ENCODE results near the gene MRNIP. TPM values are rescaled to one million over a fixed set of nuclear protein-coding genes. Genes with fewer than 3 reads are reported as not detected.

Gene MRNIP
- total and polyA plus RNA-seq, 2 of the 8 experiments (the other 6 are each of a cell fraction or from before 2014, with no cell fraction given), result 29.6 TPM

DNA sequence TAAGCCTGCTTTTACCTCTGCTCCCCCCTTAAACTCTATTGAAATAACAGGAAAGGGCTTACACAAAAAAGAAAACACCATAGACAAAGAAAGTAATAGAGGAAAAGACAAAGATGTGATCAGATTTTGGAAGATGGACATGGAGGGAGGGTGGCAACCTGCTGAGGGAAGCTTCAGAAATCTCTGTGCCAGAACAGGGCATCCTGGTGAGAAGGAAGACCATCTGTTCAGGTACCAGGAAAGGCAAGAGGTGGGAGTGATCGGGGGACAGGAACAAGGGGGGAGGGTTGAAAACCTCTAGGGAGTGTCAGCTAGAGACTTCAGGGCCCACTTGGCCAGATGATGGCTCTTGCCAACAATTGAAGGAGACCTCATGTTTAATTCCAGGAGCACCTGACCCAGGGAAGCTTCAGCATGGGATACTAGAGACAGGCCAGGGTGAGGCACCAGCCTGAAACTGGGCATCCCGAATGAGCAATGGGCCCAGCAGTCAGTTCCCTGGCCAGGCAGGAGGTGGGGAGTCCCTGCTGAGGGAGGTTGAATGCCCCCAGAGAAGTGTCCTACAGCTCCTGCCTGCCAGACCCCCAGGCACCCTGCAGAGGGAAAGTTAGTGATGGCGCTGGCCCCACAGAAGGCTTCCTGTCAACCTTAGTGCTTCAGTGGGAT lies 29.7 kb downstream of the MRNIP start:
- CTCF ChIA-PET (ENCODE audit: partially characterized antibody), result interaction anchor here (1.2 to 2.7 kb wide), 2 partner anchors 27 to 68 kb away, joined by 3 to 11 read pairs; no protein-coding TSS in a partner anchor
- FAIRE-seq (no peak), DNase-seq (ENCODE audit: low read depth in 1 of 2, low spot score in 2 of 2) (no peak)
- no peak overlapping the region for H3K27ac ChIP-seq (ENCODE audit: low read depth, low read length)
- peaks cover 0 to 3% (median 1%) of the 10 kb centered on the region in 4 experiments; a peak in 4 of 7 replicates for H3K4me1 ChIP-seq (replicated peaks in 1 of 4; ENCODE audit: control insufficient read depth in 3 of 4, insufficient read depth in 4 of 4, low read length in 3 of 4)
- H2BK5ac ChIP-seq (ENCODE audit: low read depth, low read length), result 0 out of 2 replicates have a peak overlapping the region, but pooled peaks have one; percentile 44
- H3K14ac ChIP-seq (ENCODE audit: insufficient read length), result no peak overlapping the region
- no peak overlapping the region for H4K8ac ChIP-seq (ENCODE audit: extremely low read depth, insufficient read depth, low read length)
- peaks cover 29 to 83% (median 64%) of the 10 kb centered on the region in 4 experiments for H3K36me3 ChIP-seq (ENCODE audit: control insufficient read depth in 2 of 4, insufficient read depth in 4 of 4, low read length in 3 of 4)
- peak overlapping the region; percentile 39; the same call in 1 of the 2 replicates for H2BK12ac ChIP-seq (ENCODE audit: low read depth, low read length)
- POLR2A ChIA-PET (ENCODE audit: partially characterized antibody), result interaction anchor here (0.8 to 5.7 kb wide), 5 partner anchors 8 to 35 kb away, joined by 3 to 47 read pairs (median 4); partner anchors contain the start of gene SQSTM1
- no peaks in the 10 kb centered on the region for H3K23me2 ChIP-seq (ENCODE audit: low read depth, low read length)
- H3K4me3 ChIP-seq (ENCODE audit: extremely low read depth in 1 of 4, insufficient read depth in 2 of 4, low read depth in 3 of 4, low read length in 4 of 4), result no peak overlapping the region
- TF ChIP-seq SP2 (IDR thresholded peaks at IDR 0.05; ENCODE audit: low read length) (no peak), TEAD4 (IDR thresholded peaks at IDR 0.05; ENCODE audit: low read depth, low read length) (no peak), SRF (IDR thresholded peaks at IDR 0.05; ENCODE audit: low read depth, low read length) (no peak), POLR2A (IDR thresholded peaks at IDR 0.05; ENCODE audit: control extremely low read depth in 1 of 2, low read depth in 2 of 2, low read length in 2 of 2) (peak in 1 of 2 experiments; percentile 53; a peak in 2 of 3 replicates), RXRA (IDR thresholded peaks at IDR 0.05; ENCODE audit: insufficient read depth, low read depth, low read length) (no peak)
- TF ChIP-seq, protein P1, sequence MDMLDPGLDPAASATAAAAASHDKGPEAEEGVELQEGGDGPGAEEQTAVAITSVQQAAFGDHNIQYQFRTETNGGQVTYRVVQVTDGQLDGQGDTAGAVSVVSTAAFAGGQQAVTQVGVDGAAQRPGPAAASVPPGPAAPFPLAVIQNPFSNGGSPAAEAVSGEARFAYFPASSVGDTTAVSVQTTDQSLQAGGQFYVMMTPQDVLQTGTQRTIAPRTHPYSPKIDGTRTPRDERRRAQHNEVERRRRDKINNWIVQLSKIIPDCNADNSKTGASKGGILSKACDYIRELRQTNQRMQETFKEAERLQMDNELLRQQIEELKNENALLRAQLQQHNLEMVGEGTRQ (IDR thresholded peaks at IDR 0.05; ENCODE audit: low read length), result 0 out of 2 replicates have a peak, but pooled peaks have one; percentile 5
- TF ChIP-seq, protein P2, sequence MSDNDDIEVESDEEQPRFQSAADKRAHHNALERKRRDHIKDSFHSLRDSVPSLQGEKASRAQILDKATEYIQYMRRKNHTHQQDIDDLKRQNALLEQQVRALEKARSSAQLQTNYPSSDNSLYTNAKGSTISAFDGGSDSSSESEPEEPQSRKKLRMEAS (IDR thresholded peaks at IDR 0.05), result peak; percentile 11; the same call in 1 of the 2 replicates
- H2BK15ac ChIP-seq (ENCODE audit: low read length), result no peak overlapping the region
- H3K79me2 ChIP-seq (ENCODE audit: control insufficient read depth in 1 of 2, insufficient read depth in 2 of 2, low read length in 2 of 2), result peaks cover 0 to 3% of the 10 kb centered on the region in 2 experiments; a peak in 1 of 4 replicates
- no peak overlapping the region for H3K4ac ChIP-seq (replicated peaks; ENCODE audit: insufficient read length, low read depth, low read length)
- H2BK20ac ChIP-seq (ENCODE audit: low read length), result 0 out of 2 replicates have a peak overlapping the region, but pooled peaks have one; percentile 86
- 0 out of 4 replicates have a peak overlapping the region, but pooled peaks of 1 of the 2 experiments have one; percentile 25 for H3K4me2 ChIP-seq (ENCODE audit: insufficient read depth in 1 of 2, low read depth in 2 of 2, low read length in 2 of 2)
- H3K9me3 ChIP-seq (ENCODE audit: insufficient read depth in 2 of 2, low read depth in 1 of 2, low read length in 1 of 2), result no peaks in the 10 kb centered on the region
- H3K27me3 ChIP-seq (replicated peaks in 1 of 4; ENCODE audit: control insufficient read depth in 3 of 4, extremely low read depth in 1 of 4, insufficient read depth in 3 of 4, low read length in 3 of 4), result no peaks in the 10 kb centered on the region
- no peak overlapping the region for H3K56ac ChIP-seq (replicated peaks; ENCODE audit: insufficient read length, low read depth, low read length)
- no peak overlapping the region for H3K23ac ChIP-seq (ENCODE audit: insufficient read length)
- H3K9ac ChIP-seq (replicated peaks in 1 of 4; ENCODE audit: extremely low read depth in 1 of 4, low read depth in 3 of 4, low read length in 3 of 4), result no peak overlapping the region
- 72% methylated on average over 3 of the region's 3 CpGs; no CpG with 5 or more reads in 1 of the 2 experiments for WGBS, 2 experiments (ENCODE audit: extremely low coverage in 1 of 2, insufficient coverage in 1 of 2, insufficient read length in 1 of 2, insufficient replicate concordance in 2 of 2, low coverage in 1 of 2, low lambda C conversion rate in 2 of 2, missing lambda C conversion rate in 1 of 2)
- no peak overlapping the region; the same call in 1 of the 2 replicates for H3K18ac ChIP-seq (ENCODE audit: extremely low read depth, low read length)
- H4K91ac ChIP-seq (replicated peaks; ENCODE audit: insufficient read length, low read length), result no peak overlapping the region
- H4K20me1 ChIP-seq (replicated peaks in 1 of 2; ENCODE audit: control insufficient read depth in 1 of 2, insufficient read depth in 2 of 2, low read length in 2 of 2), result peaks cover 0 to 13% of the 10 kb centered on the region in 2 experiments
- H3K79me1 ChIP-seq (ENCODE audit: low read depth, low read length), result no peaks in the 10 kb centered on the region; the same call in 1 of the 2 replicates
- no peak overlapping the region for H2BK120ac ChIP-seq (replicated peaks; ENCODE audit: low read depth, low read length)
- H2AFZ ChIP-seq (ENCODE audit: low read length), result no peak overlapping the region
- H2AK5ac ChIP-seq (ENCODE audit: low read depth, low read length), result no peak overlapping the region
- no peak overlapping the region for H4K5ac ChIP-seq (ENCODE audit: insufficient read length, low read depth, low read length)

All from H1 (cell line).